Measurements from ENCODE around the gene GAA. TPM values are rescaled to one million over a fixed set of nuclear protein-coding genes. Genes with fewer than 3 reads are reported as not detected.

The GAA gene
- total and polyA plus RNA-seq, 2 of the 13 experiments (the other 11 are each of a cell fraction or from before 2014, with no cell fraction given): 21.6 to 36.4 TPM

DNA sequence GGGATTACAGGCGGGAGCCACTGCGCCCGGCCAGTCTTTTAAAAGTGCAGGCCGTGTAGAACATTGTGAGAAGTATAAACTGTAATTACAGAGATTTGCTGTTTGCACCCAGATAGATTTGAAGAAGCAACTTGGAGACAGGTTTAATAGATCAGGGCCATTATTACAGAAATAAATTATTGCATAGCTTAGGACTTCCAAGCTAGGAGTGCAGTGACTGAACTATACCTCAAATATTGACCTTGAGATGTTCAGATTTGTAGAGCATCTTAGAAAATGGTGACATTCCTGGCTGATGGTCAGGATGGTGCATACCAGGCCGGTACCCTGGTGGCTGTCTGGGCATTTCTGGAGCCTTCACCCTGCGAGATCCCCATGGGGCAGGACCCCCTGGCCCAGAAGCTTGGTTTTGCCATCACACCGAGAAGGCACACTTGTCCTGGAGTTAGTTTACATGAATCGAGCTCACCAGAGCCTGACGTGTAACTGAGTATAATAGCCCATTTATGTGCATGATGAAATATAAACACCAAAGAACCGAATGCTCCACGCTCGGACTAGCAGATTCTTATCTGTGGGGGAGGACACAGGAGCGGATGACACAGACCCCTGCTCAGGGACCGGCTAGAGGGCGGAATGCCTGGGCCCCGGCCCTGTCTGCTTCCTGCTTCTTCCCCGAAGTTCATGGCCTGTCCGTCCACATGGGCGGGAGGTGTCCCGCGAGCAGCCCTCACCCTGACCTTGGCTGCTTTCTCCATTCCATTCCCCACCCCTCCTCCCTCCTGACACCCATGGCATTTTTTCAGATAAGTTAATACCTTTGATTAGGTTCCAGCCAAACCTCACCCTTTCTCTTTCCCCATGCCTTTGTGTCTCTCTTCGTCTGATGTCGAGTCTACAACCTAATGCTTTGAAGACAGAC is 32.8 kb upstream of the GAA start (continued):
- TF ChIP-seq, protein P1, sequence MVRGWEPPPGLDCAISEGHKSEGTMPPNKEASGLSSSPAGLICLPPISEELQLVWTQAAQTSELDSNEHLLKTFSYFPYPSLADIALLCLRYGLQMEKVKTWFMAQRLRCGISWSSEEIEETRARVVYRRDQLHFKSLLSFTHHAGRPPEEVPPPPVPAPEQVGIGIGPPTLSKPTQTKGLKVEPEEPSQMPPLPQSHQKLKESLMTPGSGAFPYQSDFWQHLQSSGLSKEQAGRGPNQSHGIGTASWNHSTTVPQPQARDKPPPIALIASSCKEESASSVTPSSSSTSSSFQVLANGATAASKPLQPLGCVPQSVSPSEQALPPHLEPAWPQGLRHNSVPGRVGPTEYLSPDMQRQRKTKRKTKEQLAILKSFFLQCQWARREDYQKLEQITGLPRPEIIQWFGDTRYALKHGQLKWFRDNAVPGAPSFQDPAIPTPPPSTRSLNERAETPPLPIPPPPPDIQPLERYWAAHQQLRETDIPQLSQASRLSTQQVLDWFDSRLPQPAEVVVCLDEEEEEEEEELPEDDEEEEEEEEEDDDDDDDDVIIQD (CRISPR knock-in tag; IDR thresholded peaks at IDR 0.05; ENCODE audit: low read depth): no peak
- peak; percentile 40 for TF ChIP-seq MED8 (CRISPR knock-in tag; IDR thresholded peaks at IDR 0.05; ENCODE audit: insufficient replicate concordance)
- TF ChIP-seq MTF1 (CRISPR knock-in tag; IDR thresholded peaks at IDR 0.05): no peak
- TF ChIP-seq, protein P2, sequence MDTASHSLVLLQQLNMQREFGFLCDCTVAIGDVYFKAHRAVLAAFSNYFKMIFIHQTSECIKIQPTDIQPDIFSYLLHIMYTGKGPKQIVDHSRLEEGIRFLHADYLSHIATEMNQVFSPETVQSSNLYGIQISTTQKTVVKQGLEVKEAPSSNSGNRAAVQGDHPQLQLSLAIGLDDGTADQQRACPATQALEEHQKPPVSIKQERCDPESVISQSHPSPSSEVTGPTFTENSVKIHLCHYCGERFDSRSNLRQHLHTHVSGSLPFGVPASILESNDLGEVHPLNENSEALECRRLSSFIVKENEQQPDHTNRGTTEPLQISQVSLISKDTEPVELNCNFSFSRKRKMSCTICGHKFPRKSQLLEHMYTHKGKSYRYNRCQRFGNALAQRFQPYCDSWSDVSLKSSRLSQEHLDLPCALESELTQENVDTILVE (CRISPR knock-in tag; IDR thresholded peaks at IDR 0.05): no peak; the same call in 1 of the 2 replicates
- no peak for TF ChIP-seq ZNF253 (CRISPR knock-in tag; IDR thresholded peaks at IDR 0.05; ENCODE audit: borderline replicate concordance)
- TF ChIP-seq, protein P3, sequence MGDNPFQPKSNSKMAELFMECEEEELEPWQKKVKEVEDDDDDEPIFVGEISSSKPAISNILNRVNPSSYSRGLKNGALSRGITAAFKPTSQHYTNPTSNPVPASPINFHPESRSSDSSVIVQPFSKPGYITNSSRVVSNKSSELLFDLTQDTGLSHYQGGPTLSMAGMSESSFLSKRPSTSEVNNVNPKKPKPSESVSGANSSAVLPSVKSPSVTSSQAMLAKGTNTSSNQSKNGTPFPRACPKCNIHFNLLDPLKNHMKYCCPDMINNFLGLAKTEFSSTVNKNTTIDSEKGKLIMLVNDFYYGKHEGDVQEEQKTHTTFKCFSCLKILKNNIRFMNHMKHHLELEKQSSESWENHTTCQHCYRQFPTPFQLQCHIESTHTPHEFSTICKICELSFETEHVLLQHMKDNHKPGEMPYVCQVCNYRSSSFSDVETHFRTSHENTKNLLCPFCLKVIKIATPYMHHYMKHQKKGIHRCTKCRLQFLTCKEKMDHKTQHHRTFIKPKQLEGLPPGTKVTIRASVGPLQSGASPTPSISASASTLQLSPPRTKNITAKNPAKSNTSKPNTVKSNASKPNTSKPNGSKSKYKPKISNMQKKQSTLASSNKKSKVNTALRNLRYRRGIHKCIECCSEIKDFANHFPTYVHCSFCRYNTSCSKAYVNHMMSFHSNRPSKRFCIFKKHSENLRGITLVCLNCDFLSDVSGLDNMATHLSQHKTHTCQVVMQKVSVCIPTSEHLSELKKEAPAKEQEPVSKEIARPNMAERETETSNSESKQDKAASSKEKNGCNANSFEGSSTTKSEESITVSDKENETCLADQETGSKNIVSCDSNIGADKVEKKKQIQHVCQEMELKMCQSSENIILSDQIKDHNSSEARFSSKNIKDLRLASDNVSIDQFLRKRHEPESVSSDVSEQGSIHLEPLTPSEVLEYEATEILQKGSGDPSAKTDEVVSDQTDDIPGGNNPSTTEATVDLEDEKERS (CRISPR knock-in tag; IDR thresholded peaks at IDR 0.05): no peak
- TF ChIP-seq ELF3 (CRISPR knock-in tag; IDR thresholded peaks at IDR 0.05): peak; percentile 91
- TF ChIP-seq, protein P4, sequence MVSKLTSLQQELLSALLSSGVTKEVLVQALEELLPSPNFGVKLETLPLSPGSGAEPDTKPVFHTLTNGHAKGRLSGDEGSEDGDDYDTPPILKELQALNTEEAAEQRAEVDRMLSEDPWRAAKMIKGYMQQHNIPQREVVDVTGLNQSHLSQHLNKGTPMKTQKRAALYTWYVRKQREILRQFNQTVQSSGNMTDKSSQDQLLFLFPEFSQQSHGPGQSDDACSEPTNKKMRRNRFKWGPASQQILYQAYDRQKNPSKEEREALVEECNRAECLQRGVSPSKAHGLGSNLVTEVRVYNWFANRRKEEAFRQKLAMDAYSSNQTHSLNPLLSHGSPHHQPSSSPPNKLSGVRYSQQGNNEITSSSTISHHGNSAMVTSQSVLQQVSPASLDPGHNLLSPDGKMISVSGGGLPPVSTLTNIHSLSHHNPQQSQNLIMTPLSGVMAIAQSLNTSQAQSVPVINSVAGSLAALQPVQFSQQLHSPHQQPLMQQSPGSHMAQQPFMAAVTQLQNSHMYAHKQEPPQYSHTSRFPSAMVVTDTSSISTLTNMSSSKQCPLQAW (CRISPR knock-in tag; IDR thresholded peaks at IDR 0.05): peak; percentile 77
- no peak for TF ChIP-seq ARNTL (CRISPR knock-in tag; IDR thresholded peaks at IDR 0.05)
- no peak for TF ChIP-seq ZMYM2 (CRISPR knock-in tag; IDR thresholded peaks at IDR 0.05)
- TF ChIP-seq, protein P5, sequence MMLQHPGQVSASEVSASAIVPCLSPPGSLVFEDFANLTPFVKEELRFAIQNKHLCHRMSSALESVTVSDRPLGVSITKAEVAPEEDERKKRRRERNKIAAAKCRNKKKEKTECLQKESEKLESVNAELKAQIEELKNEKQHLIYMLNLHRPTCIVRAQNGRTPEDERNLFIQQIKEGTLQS (CRISPR knock-in tag; IDR thresholded peaks at IDR 0.05): 0 out of 2 replicates have a peak, but pooled peaks have one; percentile 61
- TF ChIP-seq CHCHD3 (CRISPR knock-in tag; IDR thresholded peaks at IDR 0.05): no peak
- TF ChIP-seq, protein P6, sequence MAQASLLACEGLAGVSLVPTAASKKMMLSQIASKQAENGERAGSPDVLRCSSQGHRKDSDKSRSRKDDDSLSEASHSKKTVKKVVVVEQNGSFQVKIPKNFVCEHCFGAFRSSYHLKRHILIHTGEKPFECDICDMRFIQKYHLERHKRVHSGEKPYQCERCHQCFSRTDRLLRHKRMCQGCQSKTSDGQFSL (CRISPR knock-in tag; IDR thresholded peaks at IDR 0.05): no peak
- no peak for TF ChIP-seq EHMT2 (IDR thresholded peaks at IDR 0.05; ENCODE audit: borderline replicate concordance, low read depth, low read length)

Measured in HepG2 (cell line).